Measurements from ENCODE around the gene PRKCB. TPM values are rescaled to one million over a fixed set of nuclear protein-coding genes. Genes with fewer than 3 reads are reported as not detected.

The PRKCB gene
- total and polyA plus RNA-seq, 2 experiments from 2014 or later = 3.7 to 16.4 TPM

DNA sequence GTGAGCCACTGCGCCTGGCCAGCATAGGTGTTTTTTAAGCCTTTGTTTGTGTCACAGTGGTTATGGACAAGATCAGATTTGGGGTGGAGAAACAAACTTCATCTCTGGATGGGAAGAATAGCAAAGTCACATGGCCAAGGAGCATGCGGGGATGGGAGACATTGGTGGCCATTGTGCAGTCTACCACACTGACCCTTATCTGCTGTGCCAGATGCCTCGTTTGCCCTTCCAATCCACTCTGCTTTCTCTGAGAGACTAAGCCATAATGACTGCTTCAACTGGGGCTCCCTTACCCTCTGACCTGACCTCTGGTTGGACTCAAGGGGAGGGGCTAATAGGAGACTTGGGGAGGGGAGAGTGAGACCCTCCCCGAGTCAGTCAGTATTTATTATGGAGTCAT lies 166.8 kb downstream of the PRKCB start:
- no peak overlapping the region for H3K27ac Mint-ChIP-seq
- H4K20me1 ChIP-seq (replicated peaks; ENCODE audit: insufficient read depth) = no peaks in the 10 kb centered on the region
- no peaks in the 10 kb centered on the region for H3K4me1 ChIP-seq (ENCODE audit: insufficient read depth)
- no peaks in the 10 kb centered on the region for H3K27me3 ChIP-seq (ENCODE audit: insufficient read depth)
- no peak overlapping the region for H3K4me2 ChIP-seq
- no peak for DNase-seq (ENCODE audit: low spot score)
- H3K36me3 ChIP-seq (ENCODE audit: insufficient read depth) = no peaks in the 10 kb centered on the region
- H3K9me2 ChIP-seq (ENCODE audit: insufficient read depth) = peaks cover 12% of the 10 kb centered on the region
- no peaks in the 10 kb centered on the region for H3K36me3 Mint-ChIP-seq (ENCODE audit: low read depth)
- H3K27me3 Mint-ChIP-seq (ENCODE audit: insufficient read depth, low read depth, poor library complexity) = no peaks in the 10 kb centered on the region
- no peaks in the 10 kb centered on the region for H3K79me2 ChIP-seq (replicated peaks; ENCODE audit: insufficient read depth)
- no peaks in the 10 kb centered on the region for H3K9me3 Mint-ChIP-seq
- H3K4me3 Mint-ChIP-seq = no peak overlapping the region
- H2AFZ ChIP-seq = no peak overlapping the region
- no peaks in the 10 kb centered on the region for H3K4me1 Mint-ChIP-seq
- H3F3A ChIP-seq (replicated peaks; ENCODE audit: low read depth) = no peaks in the 10 kb centered on the region
- no peak overlapping the region for H3K4me3 ChIP-seq
- no peak for ATAC-seq
- TF ChIP-seq ZNF331 (CRISPR knock-in tag; IDR thresholded peaks at IDR 0.05; ENCODE audit: low read depth) (no peak), NANOG (IDR thresholded peaks at IDR 0.05; ENCODE audit: borderline replicate concordance) (no peak), EZH2phosphoT487 (IDR thresholded peaks at IDR 0.05; ENCODE audit: unreplicated experiment) (no peak), POLR2AphosphoS5 (IDR thresholded peaks at IDR 0.05; ENCODE audit: low read depth) (no peak), CREB1 (CRISPR knock-in tag; IDR thresholded peaks at IDR 0.05; ENCODE audit: low read depth) (no peak), EZH2 (IDR thresholded peaks at IDR 0.05; ENCODE audit: low read depth, unreplicated experiment) (no peak), ZNF114 (CRISPR knock-in tag; IDR thresholded peaks at IDR 0.05) (no peak), JUNB (IDR thresholded peaks at IDR 0.05; ENCODE audit: unreplicated experiment) (no peak), STAT1 (IDR thresholded peaks at IDR 0.05; ENCODE audit: unreplicated experiment) (no peak)
- TF ChIP-seq, protein P1, sequence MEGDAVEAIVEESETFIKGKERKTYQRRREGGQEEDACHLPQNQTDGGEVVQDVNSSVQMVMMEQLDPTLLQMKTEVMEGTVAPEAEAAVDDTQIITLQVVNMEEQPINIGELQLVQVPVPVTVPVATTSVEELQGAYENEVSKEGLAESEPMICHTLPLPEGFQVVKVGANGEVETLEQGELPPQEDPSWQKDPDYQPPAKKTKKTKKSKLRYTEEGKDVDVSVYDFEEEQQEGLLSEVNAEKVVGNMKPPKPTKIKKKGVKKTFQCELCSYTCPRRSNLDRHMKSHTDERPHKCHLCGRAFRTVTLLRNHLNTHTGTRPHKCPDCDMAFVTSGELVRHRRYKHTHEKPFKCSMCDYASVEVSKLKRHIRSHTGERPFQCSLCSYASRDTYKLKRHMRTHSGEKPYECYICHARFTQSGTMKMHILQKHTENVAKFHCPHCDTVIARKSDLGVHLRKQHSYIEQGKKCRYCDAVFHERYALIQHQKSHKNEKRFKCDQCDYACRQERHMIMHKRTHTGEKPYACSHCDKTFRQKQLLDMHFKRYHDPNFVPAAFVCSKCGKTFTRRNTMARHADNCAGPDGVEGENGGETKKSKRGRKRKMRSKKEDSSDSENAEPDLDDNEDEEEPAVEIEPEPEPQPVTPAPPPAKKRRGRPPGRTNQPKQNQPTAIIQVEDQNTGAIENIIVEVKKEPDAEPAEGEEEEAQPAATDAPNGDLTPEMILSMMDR (conservative IDR thresholded peaks at IDR 0.05; ENCODE audit: low read depth in 2 of 2) = no peak
- TF ChIP-seq, protein P2, sequence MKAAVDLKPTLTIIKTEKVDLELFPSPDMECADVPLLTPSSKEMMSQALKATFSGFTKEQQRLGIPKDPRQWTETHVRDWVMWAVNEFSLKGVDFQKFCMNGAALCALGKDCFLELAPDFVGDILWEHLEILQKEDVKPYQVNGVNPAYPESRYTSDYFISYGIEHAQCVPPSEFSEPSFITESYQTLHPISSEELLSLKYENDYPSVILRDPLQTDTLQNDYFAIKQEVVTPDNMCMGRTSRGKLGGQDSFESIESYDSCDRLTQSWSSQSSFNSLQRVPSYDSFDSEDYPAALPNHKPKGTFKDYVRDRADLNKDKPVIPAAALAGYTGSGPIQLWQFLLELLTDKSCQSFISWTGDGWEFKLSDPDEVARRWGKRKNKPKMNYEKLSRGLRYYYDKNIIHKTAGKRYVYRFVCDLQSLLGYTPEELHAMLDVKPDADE (IDR thresholded peaks at IDR 0.05) = no peak
- TF ChIP-seq, protein P3, sequence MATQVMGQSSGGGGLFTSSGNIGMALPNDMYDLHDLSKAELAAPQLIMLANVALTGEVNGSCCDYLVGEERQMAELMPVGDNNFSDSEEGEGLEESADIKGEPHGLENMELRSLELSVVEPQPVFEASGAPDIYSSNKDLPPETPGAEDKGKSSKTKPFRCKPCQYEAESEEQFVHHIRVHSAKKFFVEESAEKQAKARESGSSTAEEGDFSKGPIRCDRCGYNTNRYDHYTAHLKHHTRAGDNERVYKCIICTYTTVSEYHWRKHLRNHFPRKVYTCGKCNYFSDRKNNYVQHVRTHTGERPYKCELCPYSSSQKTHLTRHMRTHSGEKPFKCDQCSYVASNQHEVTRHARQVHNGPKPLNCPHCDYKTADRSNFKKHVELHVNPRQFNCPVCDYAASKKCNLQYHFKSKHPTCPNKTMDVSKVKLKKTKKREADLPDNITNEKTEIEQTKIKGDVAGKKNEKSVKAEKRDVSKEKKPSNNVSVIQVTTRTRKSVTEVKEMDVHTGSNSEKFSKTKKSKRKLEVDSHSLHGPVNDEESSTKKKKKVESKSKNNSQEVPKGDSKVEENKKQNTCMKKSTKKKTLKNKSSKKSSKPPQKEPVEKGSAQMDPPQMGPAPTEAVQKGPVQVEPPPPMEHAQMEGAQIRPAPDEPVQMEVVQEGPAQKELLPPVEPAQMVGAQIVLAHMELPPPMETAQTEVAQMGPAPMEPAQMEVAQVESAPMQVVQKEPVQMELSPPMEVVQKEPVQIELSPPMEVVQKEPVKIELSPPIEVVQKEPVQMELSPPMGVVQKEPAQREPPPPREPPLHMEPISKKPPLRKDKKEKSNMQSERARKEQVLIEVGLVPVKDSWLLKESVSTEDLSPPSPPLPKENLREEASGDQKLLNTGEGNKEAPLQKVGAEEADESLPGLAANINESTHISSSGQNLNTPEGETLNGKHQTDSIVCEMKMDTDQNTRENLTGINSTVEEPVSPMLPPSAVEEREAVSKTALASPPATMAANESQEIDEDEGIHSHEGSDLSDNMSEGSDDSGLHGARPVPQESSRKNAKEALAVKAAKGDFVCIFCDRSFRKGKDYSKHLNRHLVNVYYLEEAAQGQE (IDR thresholded peaks at IDR 0.05; ENCODE audit: unreplicated experiment) = no peak
- TF ChIP-seq, protein P4, sequence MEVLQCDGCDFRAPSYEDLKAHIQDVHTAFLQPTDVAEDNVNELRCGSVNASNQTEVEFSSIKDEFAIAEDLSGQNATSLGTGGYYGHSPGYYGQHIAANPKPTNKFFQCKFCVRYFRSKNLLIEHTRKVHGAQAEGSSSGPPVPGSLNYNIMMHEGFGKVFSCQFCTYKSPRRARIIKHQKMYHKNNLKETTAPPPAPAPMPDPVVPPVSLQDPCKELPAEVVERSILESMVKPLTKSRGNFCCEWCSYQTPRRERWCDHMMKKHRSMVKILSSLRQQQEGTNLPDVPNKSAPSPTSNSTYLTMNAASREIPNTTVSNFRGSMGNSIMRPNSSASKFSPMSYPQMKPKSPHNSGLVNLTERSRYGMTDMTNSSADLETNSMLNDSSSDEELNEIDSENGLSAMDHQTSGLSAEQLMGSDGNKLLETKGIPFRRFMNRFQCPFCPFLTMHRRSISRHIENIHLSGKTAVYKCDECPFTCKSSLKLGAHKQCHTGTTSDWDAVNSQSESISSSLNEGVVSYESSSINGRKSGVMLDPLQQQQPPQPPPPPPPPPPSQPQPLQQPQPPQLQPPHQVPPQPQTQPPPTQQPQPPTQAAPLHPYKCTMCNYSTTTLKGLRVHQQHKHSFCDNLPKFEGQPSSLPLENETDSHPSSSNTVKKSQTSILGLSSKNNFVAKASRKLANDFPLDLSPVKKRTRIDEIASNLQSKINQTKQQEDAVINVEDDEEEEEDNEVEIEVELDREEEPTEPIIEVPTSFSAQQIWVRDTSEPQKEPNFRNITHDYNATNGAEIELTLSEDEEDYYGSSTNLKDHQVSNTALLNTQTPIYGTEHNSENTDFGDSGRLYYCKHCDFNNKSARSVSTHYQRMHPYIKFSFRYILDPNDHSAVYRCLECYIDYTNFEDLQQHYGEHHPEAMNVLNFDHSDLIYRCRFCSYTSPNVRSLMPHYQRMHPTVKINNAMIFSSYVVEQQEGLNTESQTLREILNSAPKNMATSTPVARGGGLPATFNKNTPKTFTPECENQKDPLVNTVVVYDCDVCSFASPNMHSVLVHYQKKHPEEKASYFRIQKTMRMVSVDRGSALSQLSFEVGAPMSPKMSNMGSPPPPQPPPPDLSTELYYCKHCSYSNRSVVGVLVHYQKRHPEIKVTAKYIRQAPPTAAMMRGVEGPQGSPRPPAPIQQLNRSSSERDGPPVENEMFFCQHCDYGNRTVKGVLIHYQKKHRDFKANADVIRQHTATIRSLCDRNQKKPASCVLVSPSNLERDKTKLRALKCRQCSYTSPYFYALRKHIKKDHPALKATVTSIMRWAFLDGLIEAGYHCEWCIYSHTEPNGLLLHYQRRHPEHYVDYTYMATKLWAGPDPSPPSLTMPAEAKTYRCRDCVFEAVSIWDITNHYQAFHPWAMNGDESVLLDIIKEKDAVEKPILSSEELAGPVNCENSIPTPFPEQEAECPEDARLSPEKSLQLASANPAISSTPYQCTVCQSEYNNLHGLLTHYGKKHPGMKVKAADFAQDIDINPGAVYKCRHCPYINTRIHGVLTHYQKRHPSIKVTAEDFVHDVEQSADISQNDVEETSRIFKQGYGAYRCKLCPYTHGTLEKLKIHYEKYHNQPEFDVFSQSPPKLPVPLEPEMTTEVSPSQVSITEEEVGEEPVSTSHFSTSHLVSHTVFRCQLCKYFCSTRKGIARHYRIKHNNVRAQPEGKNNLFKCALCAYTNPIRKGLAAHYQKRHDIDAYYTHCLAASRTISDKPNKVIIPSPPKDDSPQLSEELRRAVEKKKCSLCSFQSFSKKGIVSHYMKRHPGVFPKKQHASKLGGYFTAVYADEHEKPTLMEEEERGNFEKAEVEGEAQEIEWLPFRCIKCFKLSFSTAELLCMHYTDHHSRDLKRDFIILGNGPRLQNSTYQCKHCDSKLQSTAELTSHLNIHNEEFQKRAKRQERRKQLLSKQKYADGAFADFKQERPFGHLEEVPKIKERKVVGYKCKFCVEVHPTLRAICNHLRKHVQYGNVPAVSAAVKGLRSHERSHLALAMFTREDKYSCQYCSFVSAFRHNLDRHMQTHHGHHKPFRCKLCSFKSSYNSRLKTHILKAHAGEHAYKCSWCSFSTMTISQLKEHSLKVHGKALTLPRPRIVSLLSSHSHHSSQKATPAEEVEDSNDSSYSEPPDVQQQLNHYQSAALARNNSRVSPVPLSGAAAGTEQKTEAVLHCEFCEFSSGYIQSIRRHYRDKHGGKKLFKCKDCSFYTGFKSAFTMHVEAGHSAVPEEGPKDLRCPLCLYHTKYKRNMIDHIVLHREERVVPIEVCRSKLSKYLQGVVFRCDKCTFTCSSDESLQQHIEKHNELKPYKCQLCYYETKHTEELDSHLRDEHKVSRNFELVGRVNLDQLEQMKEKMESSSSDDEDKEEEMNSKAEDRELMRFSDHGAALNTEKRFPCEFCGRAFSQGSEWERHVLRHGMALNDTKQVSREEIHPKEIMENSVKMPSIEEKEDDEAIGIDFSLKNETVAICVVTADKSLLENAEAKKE (CRISPR knock-in tag; IDR thresholded peaks at IDR 0.05) = no peak
- no peak overlapping the region for H3K27ac ChIP-seq (ENCODE audit: low read depth)
